Stimulated activated CD4-positive, alpha-beta T cell treated with anti-CD3 and anti-CD28 coated beads, Interleukin-12 subunit alpha, Interleukin-12 subunit beta, amount 100 ng/mL, for 24 hours (primary cell): ENCODE results near the gene UBB.

Experiments used
- DNase-seq, 2 experiments: peaks; one replicate each; pipeline ENCODE4 v3.0.0-alpha.2; 2020; ENCODE audit warnings: low read depth in 2 of 2

UBB gene

GRCh38 chr17:16380640-16381495 is at the start of gene UBB:
Gene UBB (plus strand): TSS chr17:16381091. CDS start chr17:16381908, 817 bp downstream.
- peak; percentile 84 to 92 for DNase-seq

GRCh38 chr17:16338391-16338790 is 42.5 kb upstream of the UBB start:
- DNase-seq, result no peak

- no peak for DNase-seq
Observed at GRCh38 chr17:16339402-16339801, 41.5 kb upstream of the UBB start.

- DNase-seq, result no peak
Observed at GRCh38 chr17:16339959-16340358, 40.9 kb upstream of the UBB start.

GRCh38 chr17:16342979-16343378 is 37.9 kb upstream of the UBB start:
- DNase-seq, result no peak

GRCh38 chr17:16343569-16343968 is 37.3 kb upstream of the UBB start:
- no peak for DNase-seq

GRCh38 chr17:16345565-16345964 is 35.3 kb upstream of the UBB start:
- DNase-seq, result no peak

GRCh38 chr17:16346721-16347271 is 34.1 kb upstream of the UBB start:
- no peak for DNase-seq

GRCh38 chr17:16348586-16348985 is 32.3 kb upstream of the UBB start:
- DNase-seq, result no peak

GRCh38 chr17:16349431-16349830 is 31.5 kb upstream of the UBB start:
- no peak for DNase-seq

- DNase-seq, result no peak
Observed at GRCh38 chr17:16351831-16352230, 29.1 kb upstream of the UBB start.

- peak in 1 of 2 experiments; percentile 29 for DNase-seq
Observed at GRCh38 chr17:16352303-16352666, 28.6 kb upstream of the UBB start.

- peak; percentile 10 to 39 for DNase-seq
Observed at GRCh38 chr17:16352667-16353316, 28.1 kb upstream of the UBB start.

- peak; percentile 49 to 54 for DNase-seq
Observed at GRCh38 chr17:16353317-16354174, 27.3 kb upstream of the UBB start, which contains the start of gene CENPV. Gene CENPV (minus strand): TSS chr17:16353469. CDS start chr17:16353436, 33 bp downstream.

- DNase-seq, result no peak
Observed at GRCh38 chr17:16354585-16354984, 26.3 kb upstream of the UBB start.

GRCh38 chr17:16358394-16358793 is 22.5 kb upstream of the UBB start:
- no peak for DNase-seq

- no peak for DNase-seq
Observed at GRCh38 chr17:16361874-16362273, 19.0 kb upstream of the UBB start.

- DNase-seq, result peak; percentile 45 to 76
Observed at GRCh38 chr17:16363749-16364536, 16.9 kb upstream of the UBB start.

- no peak for DNase-seq
Observed at GRCh38 chr17:16364625-16365024, 16.3 kb upstream of the UBB start.

GRCh38 chr17:16371742-16372141 is 9.1 kb upstream of the UBB start:
- no peak for DNase-seq
